SK-N-SH (cell line): ENCODE measurements around the gene AFG3L2. TPM values are rescaled to one million over a fixed set of nuclear protein-coding genes. Genes with fewer than 3 reads are reported as not detected.
A peak's percentile ranks its signal among the peaks of the same experiment; 100 is the strongest.

Source experiments
- CTCF ChIA-PET: fragments of 300-600, 350-600 bp; formaldehyde crosslinking; extraction: SDS; loops from one replicate; lab custom pipeline; 2021; lab: Yijun Ruan, JAX
- POLR2A ChIA-PET: fragments of 350-600 bp; sonication (Branson Sonifier 250); formaldehyde crosslinking; extraction: SDS; loops from one replicate; lab custom pipeline; 2020; ENCODE audit warnings: antibody characterized with exemption, inconsistent platforms; lab: Yijun Ruan, JAX
- DNase-seq: peaks from one replicate; pipeline ENCODE4 v3.0.0; 2012
- H2AFZ ChIP-seq: fragments of 200-600 bp; sonication (generic); 2 replicates; pipeline ENCODE4 v1.8.1; 2016; ENCODE audit warnings: antibody characterized with exemption, mild to moderate bottlenecking, low read depth
- H3F3A ChIP-seq: fragments of 200-600 bp; sonication (generic); replicated peaks from 2 replicates; pipeline ENCODE3; 2016; ENCODE audit warnings: antibody characterized with exemption, mild to moderate bottlenecking; ENCODE audit not compliant: insufficient read depth
- H3K27ac ChIP-seq, 2 experiments: fragments of 200-500 bp in 1 of 2; fragments of 200-600 bp in 1 of 2; sonication (Bioruptor generic) in 1 of 2; sonication (generic), shearing (Covaris generic) in 1 of 2; 2 replicates each; pipeline versions ENCODE4 v1.5.1 to v1.6.1; 2014 to 2016; ENCODE audit warnings: low read depth in 2 of 2, inconsistent platforms in 1 of 2, low read length in 1 of 2, mild to moderate bottlenecking in 1 of 2, mixed read lengths in 1 of 2
- H3K27me3 ChIP-seq: fragments of 200-600 bp; sonication (generic), shearing (Covaris generic); 2 replicates; pipeline ENCODE4 v1.6.1; 2016; ENCODE audit warnings: mixed run types; ENCODE audit not compliant: insufficient read depth
- H3K36me3 ChIP-seq, 2 experiments: fragments of 200-500 bp in 1 of 2; fragments of 200-600 bp in 1 of 2; sonication (Bioruptor generic) in 1 of 2; sonication (generic) in 1 of 2; replicated peaks in 1 of 2; 2 replicates each; pipeline versions ENCODE3 to v1.5.1; 2014 to 2016; ENCODE audit warnings: low read length in 1 of 2, mild to moderate bottlenecking in 1 of 2; ENCODE audit not compliant: insufficient read depth in 2 of 2, control insufficient read depth in 1 of 2
- H3K4me1 ChIP-seq, 2 experiments: fragments of 200-500 bp in 1 of 2; fragments of 200-600 bp in 1 of 2; sonication (Bioruptor generic) in 1 of 2; sonication (generic), shearing (Covaris generic) in 1 of 2; 2 replicates each; pipeline versions ENCODE4 v1.5.1 to v1.6.1; 2014 to 2016; ENCODE audit warnings: low read depth in 1 of 2, low read length in 1 of 2, mixed run types in 1 of 2; ENCODE audit not compliant: insufficient read depth in 2 of 2, control insufficient read depth in 1 of 2
- H3K4me2 ChIP-seq: fragments of 200-600 bp; sonication (generic), shearing (Covaris generic); 2 replicates; pipeline ENCODE4 v1.6.1; 2017; ENCODE audit warnings: mixed run types
- H3K4me3 ChIP-seq, 2 experiments: fragments of 200-500 bp in 1 of 2; fragments of 200-600 bp in 1 of 2; sonication (Bioruptor generic) in 1 of 2; sonication (generic), shearing (Covaris generic) in 1 of 2; 2 replicates each; pipeline versions ENCODE4 v1.5.1 to v1.8.1; 2014 to 2016; ENCODE audit warnings: low read depth in 2 of 2, inconsistent platforms in 1 of 2, low read length in 1 of 2, mild to moderate bottlenecking in 1 of 2, mixed read lengths in 1 of 2, moderate library complexity in 1 of 2
- H3K79me2 ChIP-seq: fragments of 200-600 bp; sonication (generic); 2 replicates; pipeline ENCODE4 v1.8.1; 2017; ENCODE audit warnings: mild to moderate bottlenecking; ENCODE audit not compliant: insufficient read depth
- H3K9ac ChIP-seq: fragments of 200-600 bp; sonication (generic); 2 replicates; pipeline ENCODE4 v1.6.1; 2017; ENCODE audit warnings: mixed run types
- H3K9me2 ChIP-seq: fragments of 200-600 bp; sonication (generic); 2 replicates; pipeline ENCODE4 v1.6.1; 2017; ENCODE audit warnings: mixed run types
- H3K9me3 ChIP-seq: fragments of 200-600 bp; sonication (generic); 2 replicates; pipeline ENCODE4 v1.6.1; 2017; ENCODE audit warnings: mixed run types, mild to moderate bottlenecking, moderate library complexity
- H4K20me1 ChIP-seq: fragments of 200-600 bp; sonication (generic); 2 replicates; pipeline ENCODE4 v1.6.1; 2017; ENCODE audit warnings: mild to moderate bottlenecking, mixed run types; ENCODE audit not compliant: insufficient read depth
- CHD2 ChIP-seq: fragments of 150-350 bp; IDR thresholded peaks from 2 replicates; pipeline ENCODE4 v1.6.1; 2018; ENCODE audit warnings: low read length; ENCODE audit not compliant: partially characterized antibody
- EP300 ChIP-seq, 2 experiments: IDR thresholded peaks; 2 replicates each; pipeline versions ENCODE4 v1.4.0 to v1.6.1; 2012; ENCODE audit warnings: borderline replicate concordance in 1 of 2, low read depth in 1 of 2, low read length in 1 of 2
- EZH2phosphoT487 ChIP-seq: fragments of 200-600 bp; sonication (generic); IDR thresholded peaks from 2 replicates; pipeline ENCODE4 v1.6.1; 2017; ENCODE audit warnings: low read depth, mixed run types, mild to moderate bottlenecking, antibody characterized with exemption, moderate library complexity, borderline replicate concordance
- FOXJ3 ChIP-seq: sonication (generic); formaldehyde crosslinking; IDR thresholded peaks from 2 replicates; pipeline ENCODE4 v1.5.1; 2020; ENCODE audit warnings: mild to moderate bottlenecking, missing genetic modification reagents
- FOXM1 ChIP-seq: IDR thresholded peaks from 2 replicates; pipeline ENCODE4 v1.4.0; 2012; ENCODE audit warnings: low read depth, mild to moderate bottlenecking
- GATA2 ChIP-seq: sonication (generic); formaldehyde crosslinking; IDR thresholded peaks from 2 replicates; pipeline ENCODE4 v1.5.0; 2020; ENCODE audit warnings: mild to moderate bottlenecking, missing genetic modification reagents
- IRF3 ChIP-seq: fragments of 150-350 bp; IDR thresholded peaks from 2 replicates; pipeline ENCODE4 v1.6.1; 2016; ENCODE audit warnings: mild to moderate bottlenecking, low read depth, low read length
- NFIC ChIP-seq: IDR thresholded peaks from 2 replicates; pipeline ENCODE4 v1.4.0; 2012; ENCODE audit warnings: borderline replicate concordance
- NRF1 ChIP-seq: IDR thresholded peaks from 2 replicates; pipeline ENCODE4 v1.6.1; 2012; ENCODE audit warnings: low read depth, mild to moderate bottlenecking, low read length
- PBX3 ChIP-seq: IDR thresholded peaks from 2 replicates; pipeline ENCODE4; 2012
- POLR2AphosphoS5 ChIP-seq: IDR thresholded peaks from 2 replicates; pipeline ENCODE4 v1.6.1; 2012; ENCODE audit warnings: low read depth, low read length
- RAD21 ChIP-seq: IDR thresholded peaks from 2 replicates; pipeline ENCODE4 v1.6.1; 2012; ENCODE audit warnings: mild to moderate bottlenecking, low read length
- RCOR1 ChIP-seq: fragments of 150-350 bp; IDR thresholded peaks from 2 replicates; pipeline ENCODE4 v1.6.1; 2017; ENCODE audit warnings: antibody characterized with exemption, low read length
- RFX5 ChIP-seq: IDR thresholded peaks from 2 replicates; pipeline ENCODE4 v1.6.1; 2012; ENCODE audit warnings: mild to moderate bottlenecking, improper control_type of control experiment, low read length
- YY1 ChIP-seq: IDR thresholded peaks from 2 replicates; pipeline ENCODE4 v1.4.0; 2012; ENCODE audit warnings: low read depth, mild to moderate bottlenecking
- WGBS: methylation state at CpG from one replicate; pipeline ENCODE4 v1.1.6; 2017; ENCODE audit warnings: low lambda C conversion rate; 5-methylcytosine and 5-hydroxymethylcytosine counted together
- polyA plus RNA-seq, 3 experiments: library from polyadenylated mRNA; depleted of rRNA; stranded (reverse); fragments of >200 nt; gene quantifications; 2 replicates each; pipeline ENCODE4 v1.2.3, GENCODE V29; 2012
- TF ChIP-seq, protein P1 (sequence below): IDR thresholded peaks from 2 replicates; pipeline ENCODE4 v1.4.0; 2012; ENCODE audit warnings: low read depth, borderline replicate concordance

The AFG3L2 gene
- polyA plus RNA-seq, 1 of the 3 experiments (the other 2 are of a cell fraction): 26.0 TPM

- ChIA-PET POLR2A (no interaction called here), CTCF (interaction anchor here (0.7 to 4.1 kb wide), 3 partner anchors 8 to 82 kb away, joined by 3 to 27 read pairs (median 3); no protein-coding TSS in a partner anchor)
- Histone ChIP-seq H3K9me3 (no peaks in the 10 kb centered on the region), H3F3A (peaks cover 5% of the 10 kb centered on the region), H3K9ac (no peak overlapping the region), H3K36me3 (no peaks in the 10 kb centered on the region), H2AFZ (no peak overlapping the region), H3K4me2 (peak overlapping the region; percentile 87), H3K27ac (no peak overlapping the region), H4K20me1 (no peaks in the 10 kb centered on the region), H3K79me2 (no peaks in the 10 kb centered on the region), H3K9me2 (no peaks in the 10 kb centered on the region), H3K4me3 (peak overlapping the region; percentile 53 to 60), H3K27me3 (no peaks in the 10 kb centered on the region), H3K4me1 (peaks cover 10 to 15% of the 10 kb centered on the region in 2 experiments; a peak in 2 of 4 replicates)
- peak; percentile 47 for DNase-seq
- 11% methylated on average over 10 of the region's 37 CpGs for WGBS
- no peak for TF ChIP-seq POLR2AphosphoS5
- TF ChIP-seq, protein P1, sequence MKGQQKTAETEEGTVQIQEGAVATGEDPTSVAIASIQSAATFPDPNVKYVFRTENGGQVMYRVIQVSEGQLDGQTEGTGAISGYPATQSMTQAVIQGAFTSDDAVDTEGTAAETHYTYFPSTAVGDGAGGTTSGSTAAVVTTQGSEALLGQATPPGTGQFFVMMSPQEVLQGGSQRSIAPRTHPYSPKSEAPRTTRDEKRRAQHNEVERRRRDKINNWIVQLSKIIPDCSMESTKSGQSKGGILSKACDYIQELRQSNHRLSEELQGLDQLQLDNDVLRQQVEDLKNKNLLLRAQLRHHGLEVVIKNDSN: no peak
- TF ChIP-seq CHD2: no peak
- TF ChIP-seq IRF3: no peak
- TF ChIP-seq RFX5: no peak
- no peak for TF ChIP-seq NFIC
- TF ChIP-seq RAD21: no peak
- TF ChIP-seq YY1: no peak
- no peak for TF ChIP-seq EZH2phosphoT487
- TF ChIP-seq NRF1: no peak
- no peak for TF ChIP-seq FOXJ3 (CRISPR knock-in tag)
Measured at GRCh38 chr18:12287131-12287681, 89.8 kb downstream of the AFG3L2 start.

- H3K4me2 ChIP-seq: no peak overlapping the region
- no peaks in the 10 kb centered on the region for H3K9me3 ChIP-seq
- H4K20me1 ChIP-seq: no peaks in the 10 kb centered on the region
- ChIA-PET POLR2A (interaction anchor here (0.6 kb wide), 1 partner anchor 26 kb away, joined by 4 read pairs; no protein-coding TSS in a partner anchor), CTCF (interaction anchor here (0.9 to 6.1 kb wide), 3 partner anchors 12 to 109 kb away, joined by 3 to 50 read pairs (median 4); no protein-coding TSS in a partner anchor)
- peaks cover 5% of the 10 kb centered on the region for H3F3A ChIP-seq
- no peaks in the 10 kb centered on the region for H3K9me2 ChIP-seq
- no peaks in the 10 kb centered on the region for H3K27me3 ChIP-seq
- no peak for TF ChIP-seq PBX3
- 0 out of 2 replicates have a peak, but pooled peaks have one; percentile 35 for TF ChIP-seq RCOR1
- no peak for TF ChIP-seq FOXM1
- 0 out of 4 replicates have a peak, but pooled peaks of 1 of the 2 experiments have one; percentile 14 for TF ChIP-seq EP300 (IDR thresholded peaks at IDR 0.05; ENCODE audit: borderline replicate concordance in 1 of 2, low read depth in 1 of 2, low read length in 1 of 2)
- TF ChIP-seq GATA2: peak; percentile 48; the same call in 1 of the 2 replicates
- DNase-seq: peak; percentile 50
- H3K79me2 ChIP-seq: no peaks in the 10 kb centered on the region
- no peaks in the 10 kb centered on the region for H3K36me3 ChIP-seq
- peaks cover 11 to 13% of the 10 kb centered on the region in 2 experiments; a peak in 2 of 4 replicates for H3K4me1 ChIP-seq
- WGBS: 50% methylated on average over 1 of the region's 1 CpG
- no peak overlapping the region for H3K9ac ChIP-seq
- no peak overlapping the region for H2AFZ ChIP-seq
- H3K4me3 ChIP-seq: no peak overlapping the region
- H3K27ac ChIP-seq: no peak overlapping the region
Measured at GRCh38 chr18:12283666-12284065, 93.4 kb downstream of the AFG3L2 start.
